ENCODE measurements around the gene ADAT3.

DNA sequence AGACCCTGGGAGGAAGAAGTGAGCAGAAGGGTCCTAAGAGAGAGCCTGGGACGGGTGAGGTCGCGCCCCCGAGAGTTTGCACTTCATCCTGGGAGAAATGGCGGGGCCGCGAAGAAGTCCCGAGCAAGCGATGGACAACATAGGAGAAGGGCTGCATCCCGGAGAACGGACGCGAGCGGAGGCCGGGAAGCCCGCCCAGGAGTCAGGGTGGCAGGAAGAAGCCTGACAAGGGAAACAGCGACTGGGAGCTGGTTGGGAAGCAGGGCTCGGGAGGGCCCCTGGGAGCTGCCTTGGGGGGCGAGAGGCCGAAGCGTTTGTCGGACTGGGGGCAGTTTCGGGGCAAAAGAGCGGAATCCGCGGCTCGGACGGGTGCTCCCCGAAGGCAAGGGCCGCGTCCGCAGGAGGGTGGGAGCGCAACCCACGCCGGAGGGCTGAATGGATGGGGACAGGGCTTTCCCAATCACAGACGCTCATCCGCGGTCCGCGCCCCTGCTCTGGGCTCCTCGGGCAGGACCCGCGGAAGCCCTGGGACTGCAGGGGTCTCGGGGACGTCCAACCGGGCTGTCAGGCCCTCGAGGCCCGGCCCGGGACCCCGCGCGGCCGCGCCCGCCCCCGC is 20.4 kb upstream of the ADAT3 start:
- TF ChIP-seq, protein P1, sequence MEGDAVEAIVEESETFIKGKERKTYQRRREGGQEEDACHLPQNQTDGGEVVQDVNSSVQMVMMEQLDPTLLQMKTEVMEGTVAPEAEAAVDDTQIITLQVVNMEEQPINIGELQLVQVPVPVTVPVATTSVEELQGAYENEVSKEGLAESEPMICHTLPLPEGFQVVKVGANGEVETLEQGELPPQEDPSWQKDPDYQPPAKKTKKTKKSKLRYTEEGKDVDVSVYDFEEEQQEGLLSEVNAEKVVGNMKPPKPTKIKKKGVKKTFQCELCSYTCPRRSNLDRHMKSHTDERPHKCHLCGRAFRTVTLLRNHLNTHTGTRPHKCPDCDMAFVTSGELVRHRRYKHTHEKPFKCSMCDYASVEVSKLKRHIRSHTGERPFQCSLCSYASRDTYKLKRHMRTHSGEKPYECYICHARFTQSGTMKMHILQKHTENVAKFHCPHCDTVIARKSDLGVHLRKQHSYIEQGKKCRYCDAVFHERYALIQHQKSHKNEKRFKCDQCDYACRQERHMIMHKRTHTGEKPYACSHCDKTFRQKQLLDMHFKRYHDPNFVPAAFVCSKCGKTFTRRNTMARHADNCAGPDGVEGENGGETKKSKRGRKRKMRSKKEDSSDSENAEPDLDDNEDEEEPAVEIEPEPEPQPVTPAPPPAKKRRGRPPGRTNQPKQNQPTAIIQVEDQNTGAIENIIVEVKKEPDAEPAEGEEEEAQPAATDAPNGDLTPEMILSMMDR (IDR thresholded peaks at IDR 0.05), result no peak
- TF ChIP-seq POLR2AphosphoS5 (IDR thresholded peaks at IDR 0.05), result no peak
